SK-N-SH (cell line): ENCODE results near the gene CHAC2. TPM values are rescaled to one million over a fixed set of nuclear protein-coding genes. Genes with fewer than 3 reads are reported as not detected.
A peak's percentile ranks its signal among the peaks of the same experiment; 100 is the strongest.

ENCODE experiments used
- CTCF ChIA-PET: fragments of 300-600, 350-600 bp; formaldehyde crosslinking; extraction: SDS; loops from one replicate; lab custom pipeline; 2021; lab: Yijun Ruan, JAX
- POLR2A ChIA-PET: fragments of 350-600 bp; sonication (Branson Sonifier 250); formaldehyde crosslinking; extraction: SDS; loops from one replicate; lab custom pipeline; 2020; ENCODE audit warnings: antibody characterized with exemption, inconsistent platforms; lab: Yijun Ruan, JAX
- DNase-seq: peaks from one replicate; pipeline ENCODE4 v3.0.0; 2012
- H2AFZ ChIP-seq: fragments of 200-600 bp; sonication (generic); 2 replicates; pipeline ENCODE4 v1.8.1; 2016; ENCODE audit warnings: antibody characterized with exemption, mild to moderate bottlenecking, low read depth
- H3F3A ChIP-seq: fragments of 200-600 bp; sonication (generic); replicated peaks from 2 replicates; pipeline ENCODE3; 2016; ENCODE audit warnings: antibody characterized with exemption, mild to moderate bottlenecking; ENCODE audit not compliant: insufficient read depth
- H3K27ac ChIP-seq, 2 experiments: fragments of 200-500 bp in 1 of 2; fragments of 200-600 bp in 1 of 2; sonication (Bioruptor generic) in 1 of 2; sonication (generic), shearing (Covaris generic) in 1 of 2; 2 replicates each; pipeline versions ENCODE4 v1.5.1 to v1.6.1; 2014 to 2016; ENCODE audit warnings: low read depth in 2 of 2, inconsistent platforms in 1 of 2, low read length in 1 of 2, mild to moderate bottlenecking in 1 of 2, mixed read lengths in 1 of 2
- H3K27me3 ChIP-seq: fragments of 200-600 bp; sonication (generic), shearing (Covaris generic); 2 replicates; pipeline ENCODE4 v1.6.1; 2016; ENCODE audit warnings: mixed run types; ENCODE audit not compliant: insufficient read depth
- H3K36me3 ChIP-seq, 2 experiments: fragments of 200-500 bp in 1 of 2; fragments of 200-600 bp in 1 of 2; sonication (Bioruptor generic) in 1 of 2; sonication (generic) in 1 of 2; replicated peaks in 1 of 2; 2 replicates each; pipeline versions ENCODE3 to v1.5.1; 2014 to 2016; ENCODE audit warnings: low read length in 1 of 2, mild to moderate bottlenecking in 1 of 2; ENCODE audit not compliant: insufficient read depth in 2 of 2, control insufficient read depth in 1 of 2
- H3K4me1 ChIP-seq, 2 experiments: fragments of 200-500 bp in 1 of 2; fragments of 200-600 bp in 1 of 2; sonication (Bioruptor generic) in 1 of 2; sonication (generic), shearing (Covaris generic) in 1 of 2; 2 replicates each; pipeline versions ENCODE4 v1.5.1 to v1.6.1; 2014 to 2016; ENCODE audit warnings: low read depth in 1 of 2, low read length in 1 of 2, mixed run types in 1 of 2; ENCODE audit not compliant: insufficient read depth in 2 of 2, control insufficient read depth in 1 of 2
- H3K4me2 ChIP-seq: fragments of 200-600 bp; sonication (generic), shearing (Covaris generic); 2 replicates; pipeline ENCODE4 v1.6.1; 2017; ENCODE audit warnings: mixed run types
- H3K4me3 ChIP-seq, 2 experiments: fragments of 200-500 bp in 1 of 2; fragments of 200-600 bp in 1 of 2; sonication (Bioruptor generic) in 1 of 2; sonication (generic), shearing (Covaris generic) in 1 of 2; 2 replicates each; pipeline versions ENCODE4 v1.5.1 to v1.8.1; 2014 to 2016; ENCODE audit warnings: low read depth in 2 of 2, inconsistent platforms in 1 of 2, low read length in 1 of 2, mild to moderate bottlenecking in 1 of 2, mixed read lengths in 1 of 2, moderate library complexity in 1 of 2
- H3K79me2 ChIP-seq: fragments of 200-600 bp; sonication (generic); 2 replicates; pipeline ENCODE4 v1.8.1; 2017; ENCODE audit warnings: mild to moderate bottlenecking; ENCODE audit not compliant: insufficient read depth
- H3K9ac ChIP-seq: fragments of 200-600 bp; sonication (generic); 2 replicates; pipeline ENCODE4 v1.6.1; 2017; ENCODE audit warnings: mixed run types
- H3K9me2 ChIP-seq: fragments of 200-600 bp; sonication (generic); 2 replicates; pipeline ENCODE4 v1.6.1; 2017; ENCODE audit warnings: mixed run types
- H3K9me3 ChIP-seq: fragments of 200-600 bp; sonication (generic); 2 replicates; pipeline ENCODE4 v1.6.1; 2017; ENCODE audit warnings: mixed run types, mild to moderate bottlenecking, moderate library complexity
- H4K20me1 ChIP-seq: fragments of 200-600 bp; sonication (generic); 2 replicates; pipeline ENCODE4 v1.6.1; 2017; ENCODE audit warnings: mild to moderate bottlenecking, mixed run types; ENCODE audit not compliant: insufficient read depth
- FOSL2 ChIP-seq: IDR thresholded peaks from 2 replicates; pipeline ENCODE4 v1.4.0; 2012; ENCODE audit warnings: low read depth, mild to moderate bottlenecking, moderate library complexity, borderline replicate concordance
- FOXM1 ChIP-seq: IDR thresholded peaks from 2 replicates; pipeline ENCODE4 v1.4.0; 2012; ENCODE audit warnings: low read depth, mild to moderate bottlenecking
- JUND ChIP-seq: IDR thresholded peaks from 2 replicates; pipeline ENCODE4 v1.4.0; 2012
- NFIC ChIP-seq: IDR thresholded peaks from 2 replicates; pipeline ENCODE4 v1.4.0; 2012; ENCODE audit warnings: borderline replicate concordance
- PBX3 ChIP-seq: IDR thresholded peaks from 2 replicates; pipeline ENCODE4; 2012
- REST ChIP-seq: IDR thresholded peaks from 2 replicates; pipeline ENCODE4 v1.6.1; 2012; ENCODE audit warnings: mild to moderate bottlenecking, low read depth, low read length, moderate library complexity
- TCF12 ChIP-seq: IDR thresholded peaks from 2 replicates; pipeline ENCODE4 v1.4.0; 2012
- TEAD4 ChIP-seq: IDR thresholded peaks from 2 replicates; pipeline ENCODE4 v1.4.0; 2012; ENCODE audit warnings: mild to moderate bottlenecking, borderline replicate concordance; ENCODE audit not compliant: insufficient read depth
- WGBS: methylation state at CpG from one replicate; pipeline ENCODE4 v1.1.6; 2017; ENCODE audit warnings: low lambda C conversion rate; 5-methylcytosine and 5-hydroxymethylcytosine counted together
- polyA plus RNA-seq, 3 experiments: library from polyadenylated mRNA; depleted of rRNA; stranded (reverse); fragments of >200 nt; gene quantifications; 2 replicates each; pipeline ENCODE4 v1.2.3, GENCODE V29; 2012

CHAC2 gene
- polyA plus RNA-seq, 1 of the 3 experiments (the other 2 are of a cell fraction), result 2.1 TPM

- CTCF ChIA-PET, result interaction anchor here (0.8 kb wide), 1 partner anchor 34 kb away, joined by 3 read pairs; no protein-coding TSS in a partner anchor
- H3K4me1 ChIP-seq, result peaks cover 0 to 5% of the 10 kb centered on the region in 2 experiments; a peak in 1 of 4 replicates
- peaks cover 2% of the 10 kb centered on the region; the same call in 1 of the 2 replicates for H3K79me2 ChIP-seq
- H3K9me2 ChIP-seq, result no peaks in the 10 kb centered on the region
- TF ChIP-seq JUND (no peak), REST (no peak), NFIC (no peak)
- peaks cover 17 to 27% of the 10 kb centered on the region in 2 experiments for H3K36me3 ChIP-seq
- H3K4me3 ChIP-seq, result no peak overlapping the region
- no peak overlapping the region; the same call in 1 of the 2 replicates for H2AFZ ChIP-seq
- no peaks in the 10 kb centered on the region for H3K9me3 ChIP-seq
- H3K27ac ChIP-seq, result no peak overlapping the region
- no peak overlapping the region for H3K9ac ChIP-seq
- POLR2A ChIA-PET, result no interaction called here
- no peak for DNase-seq
- no peaks in the 10 kb centered on the region for H3K27me3 ChIP-seq
- 89% methylated on average over 4 of the region's 4 CpGs for WGBS
- H3F3A ChIP-seq, result peaks cover 12% of the 10 kb centered on the region
- no peak overlapping the region for H3K4me2 ChIP-seq
- no peaks in the 10 kb centered on the region for H4K20me1 ChIP-seq
Measured at GRCh38 chr2:53750041-53750768, 17.4 kb upstream of the CHAC2 start.

GRCh38 chr2:53751728-53752127, 15.9 kb upstream of the CHAC2 start:
- WGBS, result 8% methylated on average over 1 of the region's 1 CpG
- no peak overlapping the region for H3K9ac ChIP-seq
- H3K79me2 ChIP-seq, result peaks cover 2% of the 10 kb centered on the region; the same call in 1 of the 2 replicates
- no peak overlapping the region for H3K4me3 ChIP-seq
- no peak overlapping the region for H3K4me2 ChIP-seq
- POLR2A ChIA-PET, result no interaction called here
- H3K9me3 ChIP-seq, result no peaks in the 10 kb centered on the region
- peaks cover 0 to 5% of the 10 kb centered on the region in 2 experiments; a peak in 1 of 4 replicates for H3K4me1 ChIP-seq
- peaks cover 23 to 33% of the 10 kb centered on the region in 2 experiments for H3K36me3 ChIP-seq
- TF ChIP-seq PBX3 (peak; percentile 56; the same call in 1 of the 2 replicates), JUND (peak; percentile 26; the same call in 1 of the 2 replicates), FOSL2 (peak; percentile 59), TCF12 (peak; percentile 13; the same call in 1 of the 2 replicates), TEAD4 (no peak), FOXM1 (no peak)
- H3K27ac ChIP-seq, result peak overlapping the region in 1 of 2 experiments; percentile 31; a peak in 2 of 4 replicates
- DNase-seq, result no peak
- no peaks in the 10 kb centered on the region for H3K9me2 ChIP-seq
- CTCF ChIA-PET, result interaction anchor here (0.7 kb wide), 1 partner anchor 488 kb away, joined by 3 read pairs; no protein-coding TSS in a partner anchor
- H2AFZ ChIP-seq, result no peak overlapping the region
- peaks cover 15% of the 10 kb centered on the region for H3F3A ChIP-seq
- H3K27me3 ChIP-seq, result no peaks in the 10 kb centered on the region
- H4K20me1 ChIP-seq, result no peaks in the 10 kb centered on the region
